ENCODE results near the gene P4HB. TPM values are rescaled to one million over a fixed set of nuclear protein-coding genes. Genes with fewer than 3 reads are reported as not detected.

Gene P4HB
- total RNA-seq, 1 donor from 2014 or later = 364 TPM

DNA sequence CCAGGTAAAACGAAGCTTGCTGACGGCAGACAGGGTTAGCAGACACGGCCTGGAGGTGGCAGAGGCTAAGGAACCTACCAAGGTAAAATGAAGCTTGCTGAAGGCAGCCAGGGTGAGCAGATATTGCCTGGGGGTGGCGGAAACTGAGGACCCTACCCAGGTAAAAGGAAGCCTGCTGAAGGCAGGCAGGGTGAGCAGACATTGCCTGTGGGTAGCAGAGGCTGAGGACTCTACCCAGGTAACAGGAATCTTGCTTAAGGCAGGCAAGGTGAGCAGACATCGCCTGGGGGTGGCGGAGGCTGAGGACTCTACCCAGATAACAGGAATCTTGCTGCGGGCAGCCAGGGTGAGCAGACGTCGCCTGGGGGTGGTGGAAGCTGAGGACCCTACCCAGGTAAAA lies 59.0 kb downstream of the P4HB start:
- TF ChIP-seq, protein P1, sequence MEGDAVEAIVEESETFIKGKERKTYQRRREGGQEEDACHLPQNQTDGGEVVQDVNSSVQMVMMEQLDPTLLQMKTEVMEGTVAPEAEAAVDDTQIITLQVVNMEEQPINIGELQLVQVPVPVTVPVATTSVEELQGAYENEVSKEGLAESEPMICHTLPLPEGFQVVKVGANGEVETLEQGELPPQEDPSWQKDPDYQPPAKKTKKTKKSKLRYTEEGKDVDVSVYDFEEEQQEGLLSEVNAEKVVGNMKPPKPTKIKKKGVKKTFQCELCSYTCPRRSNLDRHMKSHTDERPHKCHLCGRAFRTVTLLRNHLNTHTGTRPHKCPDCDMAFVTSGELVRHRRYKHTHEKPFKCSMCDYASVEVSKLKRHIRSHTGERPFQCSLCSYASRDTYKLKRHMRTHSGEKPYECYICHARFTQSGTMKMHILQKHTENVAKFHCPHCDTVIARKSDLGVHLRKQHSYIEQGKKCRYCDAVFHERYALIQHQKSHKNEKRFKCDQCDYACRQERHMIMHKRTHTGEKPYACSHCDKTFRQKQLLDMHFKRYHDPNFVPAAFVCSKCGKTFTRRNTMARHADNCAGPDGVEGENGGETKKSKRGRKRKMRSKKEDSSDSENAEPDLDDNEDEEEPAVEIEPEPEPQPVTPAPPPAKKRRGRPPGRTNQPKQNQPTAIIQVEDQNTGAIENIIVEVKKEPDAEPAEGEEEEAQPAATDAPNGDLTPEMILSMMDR (conservative IDR thresholded peaks at IDR 0.05) = no peak
- no peak for DNase-seq (ENCODE audit: low read depth, low spot score)
- Mint-ChIP-seq H3K4me3 (no peak overlapping the region), H3K4me1 (no peaks in the 10 kb centered on the region), H3K36me3 (ENCODE audit: low read depth) (no peaks in the 10 kb centered on the region), H3K27me3 (ENCODE audit: low read depth) (peaks cover 62% of the 10 kb centered on the region), H3K27ac (ENCODE audit: unreplicated experiment) (no peak overlapping the region), H3K9me3 (no peaks in the 10 kb centered on the region)

- Mint-ChIP-seq H3K4me3 (no peak overlapping the region), H3K27ac (ENCODE audit: unreplicated experiment) (no peak overlapping the region), H3K4me1 (no peaks in the 10 kb centered on the region), H3K9me3 (no peaks in the 10 kb centered on the region), H3K27me3 (ENCODE audit: low read depth) (peaks cover 5% of the 10 kb centered on the region), H3K36me3 (ENCODE audit: low read depth) (no peaks in the 10 kb centered on the region)
- TF ChIP-seq, protein P1 (conservative IDR thresholded peaks at IDR 0.05) = no peak
- no peak for DNase-seq (ENCODE audit: low read depth, low spot score)
Measured at GRCh38 chr17:81794509-81794908, 65.8 kb downstream of the P4HB start.

GRCh38 chr17:81794074-81794476 lies 66.3 kb downstream of the P4HB start:
- Mint-ChIP-seq H3K36me3 (ENCODE audit: low read depth) (no peaks in the 10 kb centered on the region), H3K9me3 (no peaks in the 10 kb centered on the region), H3K27ac (ENCODE audit: unreplicated experiment) (no peak overlapping the region), H3K4me1 (no peaks in the 10 kb centered on the region), H3K4me3 (no peak overlapping the region), H3K27me3 (ENCODE audit: low read depth) (peaks cover under 1% of the 10 kb centered on the region)
- no peak for DNase-seq (ENCODE audit: low read depth, low spot score)
- TF ChIP-seq, protein P1 (conservative IDR thresholded peaks at IDR 0.05) = no peak

Other genes starting within 250 kb of the P4HB start
- gene NPLOC4, start 223.4 kb downstream of the P4HB start, total RNA-seq = 89.8 and 97.7 TPM in 2 replicates
- 1.5 and 1.6 TPM in 2 replicates for gene TSPAN10, start 223.3 kb downstream of the P4HB start, total RNA-seq
- gene PDE6G, start 204.0 kb downstream of the P4HB start, total RNA-seq = 0.45 and 0.79 TPM in 2 replicates
- gene OXLD1, start 193.9 kb downstream of the P4HB start, total RNA-seq = 25.5 and 28.2 TPM in 2 replicates
- 37.0 and 38.3 TPM in 2 replicates for gene CCDC137, start 193.8 kb downstream of the P4HB start, total RNA-seq
- gene ARL16, start 176.7 kb downstream of the P4HB start, total RNA-seq = 51.0 and 53.7 TPM in 2 replicates
- gene HGS, start 176.5 kb downstream of the P4HB start, total RNA-seq = 103 and 108 TPM in 2 replicates
- gene MRPL12, start 157.2 kb downstream of the P4HB start, total RNA-seq = 106 TPM in 2 replicates
- gene SLC25A10, start 148.3 kb downstream of the P4HB start, total RNA-seq = 27.1 and 28.8 TPM in 2 replicates
- not detected in 2 replicates for gene GCGR, start 56.4 kb downstream of the P4HB start, total RNA-seq
- gene MCRIP1, start 27.2 kb downstream of the P4HB start, total RNA-seq = 189 and 200 TPM in 2 replicates
- gene PPP1R27, start 25.5 kb downstream of the P4HB start, total RNA-seq = not detected in 2 replicates
- 405 and 429 TPM in 2 replicates for gene ARHGDIA, start 10.8 kb upstream of the P4HB start, total RNA-seq
- 216 and 217 TPM in 2 replicates for gene ALYREF, start 31.1 kb upstream of the P4HB start, total RNA-seq
- 199 and 200 TPM in 2 replicates for gene ANAPC11, start 31.2 kb upstream of the P4HB start, total RNA-seq
- 0.93 and 1.1 TPM in 2 replicates for gene NPB, start 41.7 kb upstream of the P4HB start, total RNA-seq
- 86.2 and 92.4 TPM in 2 replicates for gene PCYT2, start 50.9 kb upstream of the P4HB start, total RNA-seq
- gene SIRT7, start 57.6 kb upstream of the P4HB start, total RNA-seq = 25.5 and 26.2 TPM in 2 replicates
- gene MAFG, start 67.2 kb upstream of the P4HB start, total RNA-seq = 24.1 and 24.2 TPM in 2 replicates
- 93.0 and 102 TPM in 2 replicates for gene PYCR1, start 76.8 kb upstream of the P4HB start, total RNA-seq
- gene MYADML2, start 86.7 kb upstream of the P4HB start, total RNA-seq = 0.11 TPM in 1 of 2 replicates, not detected in the other
- gene NOTUM, start 100.7 kb upstream of the P4HB start, total RNA-seq = 5.9 and 6.3 TPM in 2 replicates
- 50.0 and 51.9 TPM in 2 replicates for gene ASPSCR1, start 117.1 kb upstream of the P4HB start, total RNA-seq
- 129 and 135 TPM in 2 replicates for gene CENPX, start 162.3 kb upstream of the P4HB start, total RNA-seq
- gene LRRC45, start 162.8 kb upstream of the P4HB start, total RNA-seq = 55.7 and 63.5 TPM in 2 replicates
- 73.6 and 75.0 TPM in 2 replicates for gene RAC3, start 171.1 kb upstream of the P4HB start, total RNA-seq
- gene DCXR, start 177.2 kb upstream of the P4HB start, total RNA-seq = 198 and 199 TPM in 2 replicates
- 44.5 and 46.0 TPM in 2 replicates for gene RFNG, start 191.3 kb upstream of the P4HB start, total RNA-seq
- 154 and 156 TPM in 2 replicates for gene GPS1, start 191.4 kb upstream of the P4HB start, total RNA-seq
- gene DUS1L, start 205.3 kb upstream of the P4HB start, total RNA-seq = 126 and 131 TPM in 2 replicates
- 816 and 839 TPM in 2 replicates for gene FASN, start 237.7 kb upstream of the P4HB start, total RNA-seq